Renal cortex interstitium (tissue), 11 donors: ENCODE data around the gene FAM53B. TPM values are rescaled to one million over a fixed set of nuclear protein-coding genes. Genes with fewer than 3 reads are reported as not detected.
"Not testable (repeated sequence)": the region's sequence is repeated elsewhere in the genome, so short reads cannot be mapped to it uniquely, and the experiment has no call there.

Source experiments
- DNase-seq, 11 donors: peaks; one replicate each; pipeline ENCODE4 v3.0.0-alpha.2; 2013; ENCODE audit warnings: low read depth in 9 of 11, low spot score in 4 of 11; ENCODE audit errors: extremely low read depth in 1 of 11
- polyA plus RNA-seq, 3 donors: library from polyadenylated mRNA; unstranded; fragments of 120-200 nt; gene quantifications; one replicate each; pipeline ENCODE4 v1.2.1, GENCODE V29; 2013; ENCODE audit not compliant: insufficient read length in 3 of 3

Gene FAM53B
- polyA plus RNA-seq, 3 donors: 22.3 to 32.5 (median 29.1) TPM

- DNase-seq: no peak
Measured at GRCh38 chr10:124611738-124612137, 132.4 kb downstream of the FAM53B start.

GRCh38 chr10:124610851-124611250 is 133.3 kb downstream of the FAM53B start:
- DNase-seq: not testable (repeated sequence)

GRCh38 chr10:124610186-124610585 is 134.0 kb downstream of the FAM53B start:
- DNase-seq: not testable (repeated sequence)

- DNase-seq: no peak
Measured at GRCh38 chr10:124609698-124610097, 134.5 kb downstream of the FAM53B start.

- no peak for DNase-seq
Measured at GRCh38 chr10:124608093-124608721, 136.0 kb downstream of the FAM53B start.

GRCh38 chr10:124607693-124608092 is 136.5 kb downstream of the FAM53B start:
- DNase-seq: no peak

- DNase-seq: no peak
Measured at GRCh38 chr10:124606822-124607221, 137.4 kb downstream of the FAM53B start.

GRCh38 chr10:124605856-124606812 is 138.0 kb downstream of the FAM53B start:
- no peak for DNase-seq

- DNase-seq: no peak
Measured at GRCh38 chr10:124605481-124605855, 138.7 kb downstream of the FAM53B start.

GRCh38 chr10:124605001-124605370 is 139.2 kb downstream of the FAM53B start:
- DNase-seq: no peak

- DNase-seq: no peak
Measured at GRCh38 chr10:124604214-124605000, 139.8 kb downstream of the FAM53B start.

- DNase-seq: no peak
Measured at GRCh38 chr10:124603376-124604213, 140.6 kb downstream of the FAM53B start.

GRCh38 chr10:124602646-124603365 is 141.4 kb downstream of the FAM53B start:
- DNase-seq: no peak

- no peak for DNase-seq
Measured at GRCh38 chr10:124602121-124602561, 142.0 kb downstream of the FAM53B start.

GRCh38 chr10:124601431-124602120 is 142.6 kb downstream of the FAM53B start:
- peak in 1 of 11 donors; percentile 43 for DNase-seq

GRCh38 chr10:124601016-124601415 is 143.2 kb downstream of the FAM53B start:
- no peak for DNase-seq

- DNase-seq: no peak
Measured at GRCh38 chr10:124600051-124600880, 143.9 kb downstream of the FAM53B start.
